ENCODE results near the gene RPP25L. TPM values are rescaled to one million over a fixed set of nuclear protein-coding genes. Genes with fewer than 3 reads are reported as not detected.

RPP25L gene
- total RNA-seq, 1 experiment from 2014 or later, result 25.0 TPM

DNA sequence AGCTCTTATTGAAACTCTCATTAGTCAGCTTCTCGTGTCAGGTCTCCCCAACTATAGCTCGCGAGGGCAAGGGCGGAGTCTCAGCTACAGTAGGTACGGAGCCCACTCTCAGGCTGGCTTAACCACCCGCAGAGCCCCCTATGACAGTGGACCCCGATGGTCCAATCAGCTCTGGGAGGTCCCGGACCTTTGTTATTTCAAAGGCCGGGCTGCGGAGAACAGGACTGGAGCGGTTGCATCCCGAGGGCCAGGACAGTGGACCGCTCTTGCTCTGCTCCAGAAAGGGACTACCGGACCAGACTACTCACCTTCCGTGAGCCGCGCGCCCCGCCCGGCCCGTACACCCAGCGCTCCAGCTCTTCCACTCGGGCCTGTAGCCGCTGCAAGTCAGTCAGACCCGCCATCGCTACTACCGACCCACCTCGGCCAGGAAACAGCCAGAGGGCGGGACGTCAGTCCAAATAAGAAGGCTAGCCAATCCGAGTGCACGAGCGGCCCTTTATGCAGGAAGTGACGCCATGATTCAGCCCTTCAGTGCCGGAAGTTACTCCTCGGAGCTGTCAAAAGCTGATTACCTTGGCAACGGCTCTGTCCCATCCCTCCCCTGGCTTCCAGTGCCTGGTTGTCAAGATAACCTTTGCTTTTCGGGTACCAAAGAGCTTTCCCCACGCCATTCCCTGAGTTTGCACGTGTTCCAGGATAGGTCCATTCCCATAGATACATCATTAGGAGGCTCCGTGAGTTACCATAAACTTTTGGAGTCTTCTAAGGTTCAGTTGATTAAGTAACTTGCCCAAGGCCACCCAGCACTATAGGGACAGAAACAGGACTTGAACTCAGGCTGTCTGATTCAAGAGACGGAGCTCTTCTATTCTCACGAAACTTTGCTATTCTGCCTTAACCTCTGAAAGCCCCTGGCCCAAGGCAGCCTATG, 8.4 kb upstream of the RPP25L start, which contains the start of gene DCTN3:
DCTN3 (minus strand) TSS at position 435 of the 934 bp plus-strand sequence; CDS start at position 404, 31 bp downstream.
- POLR2A ChIA-PET (ENCODE audit: unreplicated experiment), result interaction anchor here (0.6 kb wide), 1 partner anchor 51 kb away, joined by 3 read pairs; no protein-coding TSS in a partner anchor
- CTCF ChIA-PET, result interaction anchor here (1.1 kb wide), 1 partner anchor 16 kb away, joined by 3 read pairs; no protein-coding TSS in a partner anchor
- peak; percentile 89 for DNase-seq

DNA sequence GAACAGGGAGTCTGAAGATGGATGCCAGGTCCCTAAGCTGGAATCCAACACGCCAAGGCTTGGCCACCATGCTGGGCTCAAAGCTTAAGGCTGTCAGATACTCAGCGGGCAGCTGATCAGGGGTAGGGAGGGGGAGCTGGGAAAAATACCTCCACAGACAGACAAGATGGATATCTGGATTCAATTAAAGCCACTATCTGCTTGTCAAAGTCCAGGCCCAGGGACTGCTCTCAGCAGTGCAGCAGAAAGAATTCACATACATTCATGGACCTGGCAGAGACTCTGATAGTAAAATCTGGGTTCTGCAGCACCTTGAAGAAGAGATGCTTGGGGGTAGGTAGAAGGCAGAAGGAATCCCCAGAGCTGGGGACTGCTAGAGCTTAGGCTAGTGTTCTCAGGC, 3.2 kb upstream of the RPP25L start:
- H3K36me3 ChIP-seq (ENCODE audit: low read depth, low read length), result no peaks in the 10 kb centered on the region
- no TSS peak for BruUV-seq (replicated peaks)
- ChIA-PET CTCF (no interaction called here), POLR2A (ENCODE audit: unreplicated experiment) (no interaction called here)
- no peaks in the 10 kb centered on the region for H3F3A ChIP-seq (ENCODE audit: low read length, unreplicated experiment)
- TF ChIP-seq EZH2phosphoT487 (IDR thresholded peaks at IDR 0.05; ENCODE audit: borderline replicate concordance, low read length) (no peak), EZH2 (IDR thresholded peaks at IDR 0.05; ENCODE audit: low read length, unreplicated experiment) (no peak)
- TF ChIP-seq, protein P1, sequence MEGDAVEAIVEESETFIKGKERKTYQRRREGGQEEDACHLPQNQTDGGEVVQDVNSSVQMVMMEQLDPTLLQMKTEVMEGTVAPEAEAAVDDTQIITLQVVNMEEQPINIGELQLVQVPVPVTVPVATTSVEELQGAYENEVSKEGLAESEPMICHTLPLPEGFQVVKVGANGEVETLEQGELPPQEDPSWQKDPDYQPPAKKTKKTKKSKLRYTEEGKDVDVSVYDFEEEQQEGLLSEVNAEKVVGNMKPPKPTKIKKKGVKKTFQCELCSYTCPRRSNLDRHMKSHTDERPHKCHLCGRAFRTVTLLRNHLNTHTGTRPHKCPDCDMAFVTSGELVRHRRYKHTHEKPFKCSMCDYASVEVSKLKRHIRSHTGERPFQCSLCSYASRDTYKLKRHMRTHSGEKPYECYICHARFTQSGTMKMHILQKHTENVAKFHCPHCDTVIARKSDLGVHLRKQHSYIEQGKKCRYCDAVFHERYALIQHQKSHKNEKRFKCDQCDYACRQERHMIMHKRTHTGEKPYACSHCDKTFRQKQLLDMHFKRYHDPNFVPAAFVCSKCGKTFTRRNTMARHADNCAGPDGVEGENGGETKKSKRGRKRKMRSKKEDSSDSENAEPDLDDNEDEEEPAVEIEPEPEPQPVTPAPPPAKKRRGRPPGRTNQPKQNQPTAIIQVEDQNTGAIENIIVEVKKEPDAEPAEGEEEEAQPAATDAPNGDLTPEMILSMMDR (conservative IDR thresholded peaks at IDR 0.05; ENCODE audit: low read depth, low read length), result no peak
- H4K20me1 ChIP-seq (ENCODE audit: low read length), result no peaks in the 10 kb centered on the region
- intact Hi-C loops (cut with micrococcal nuclease), result no loop called here
- peaks cover 24% of the 10 kb centered on the region for H3K79me2 ChIP-seq (ENCODE audit: low read length)
- no peaks in the 10 kb centered on the region for H3K9me2 ChIP-seq (replicated peaks; ENCODE audit: low read length)
- H3K27me3 ChIP-seq (ENCODE audit: low read length), result no peaks in the 10 kb centered on the region
- H3K4me2 ChIP-seq (ENCODE audit: low read length), result no peak overlapping the region
- DNase-seq, result no peak
- H2AFZ ChIP-seq (ENCODE audit: low read length), result no peak overlapping the region
- H3K4me3 ChIP-seq (ENCODE audit: low read length), result no peak overlapping the region
- no peak for ATAC-seq
- H3K9ac ChIP-seq (ENCODE audit: low read length), result no peak overlapping the region
- H3K27ac ChIP-seq (ENCODE audit: low read length), result no peak overlapping the region
- H3K4me1 ChIP-seq (ENCODE audit: insufficient read depth, low read length), result peaks cover 23% of the 10 kb centered on the region; the same call in 1 of the 2 replicates
- H3K9me3 ChIP-seq (ENCODE audit: low read length), result no peaks in the 10 kb centered on the region

More for the DNA sequence above, 8.4 kb upstream of the RPP25L start, which contains the start of gene DCTN3:
- Histone ChIP-seq H3K27me3 (ENCODE audit: low read length) (no peaks in the 10 kb centered on the region), H3K4me3 (ENCODE audit: low read length) (peak within 1 kb of the TSS; percentile 90), H3K36me3 (ENCODE audit: low read depth, low read length) (no peaks in the 10 kb centered on the region), H3F3A (ENCODE audit: low read length, unreplicated experiment) (no peaks in the 10 kb centered on the region), H3K9me2 (replicated peaks; ENCODE audit: low read length) (no peaks in the 10 kb centered on the region), H3K4me1 (ENCODE audit: insufficient read depth, low read length) (peaks cover 8% of the 10 kb centered on the region; the same call in 1 of the 2 replicates), H3K9me3 (ENCODE audit: low read length) (no peaks in the 10 kb centered on the region), H3K4me2 (ENCODE audit: low read length) (peak within 1 kb of the TSS; percentile 99), H2AFZ (ENCODE audit: low read length) (peak within 1 kb of the TSS; percentile 83), H3K9ac (ENCODE audit: low read length) (peak within 1 kb of the TSS; percentile 85), H4K20me1 (ENCODE audit: low read length) (no peaks in the 10 kb centered on the region), H3K27ac (ENCODE audit: low read length) (no peak within 1 kb of the TSS), H3K79me2 (ENCODE audit: low read length) (peaks cover 6% of the 10 kb centered on the region)
- TF ChIP-seq, protein P1 (conservative IDR thresholded peaks at IDR 0.05; ENCODE audit: low read depth, low read length), result no peak
- TF ChIP-seq EZH2 (IDR thresholded peaks at IDR 0.05; ENCODE audit: low read length, unreplicated experiment) (no peak), EZH2phosphoT487 (IDR thresholded peaks at IDR 0.05; ENCODE audit: borderline replicate concordance, low read length) (no peak)
- intact Hi-C loops (cut with micrococcal nuclease), result loop anchor here (1.0 kb wide), 1 partner anchor 8 kb away; the partner anchor contains the start of gene RPP25L
- TSS peak; percentile 71 for BruUV-seq (replicated peaks)
- peak; percentile 99 for ATAC-seq
